H9 (cell line): ENCODE data around the gene BMP7. TPM values are rescaled to one million over a fixed set of nuclear protein-coding genes. Genes with fewer than 3 reads are reported as not detected.

Experiments
- DNase-seq: peaks from one replicate; pipeline ENCODE4 v3.0.0-alpha.2; 2017
- H2AFZ ChIP-seq: one replicate; pipeline ENCODE4 v1.6.1; 2013; ENCODE audit warnings: mild to moderate bottlenecking, low read length, control low read depth, moderate library complexity
- H2AK5ac ChIP-seq: 2 replicates; pipeline ENCODE4 v1.6.1; 2013; ENCODE audit warnings: low read length, control low read depth, mixed read lengths; ENCODE audit not compliant: insufficient read length
- H2BK120ac ChIP-seq: one replicate; pipeline ENCODE4 v1.6.1; 2013; ENCODE audit warnings: low read depth, mild to moderate bottlenecking, low read length, control low read depth, inconsistent platforms; ENCODE audit not compliant: poor library complexity, severe bottlenecking
- H2BK12ac ChIP-seq: 2 replicates; pipeline ENCODE4 v1.6.1; 2013; ENCODE audit warnings: low read length, control low read depth, mixed read lengths, low read depth; ENCODE audit not compliant: insufficient read length
- H2BK15ac ChIP-seq: 2 replicates; pipeline ENCODE4 v1.6.1; 2013; ENCODE audit warnings: low read depth, low read length, control low read depth
- H2BK20ac ChIP-seq: one replicate; pipeline ENCODE4 v1.6.1; 2013; ENCODE audit warnings: low read depth, mild to moderate bottlenecking, low read length, control low read depth, inconsistent platforms; ENCODE audit not compliant: poor library complexity, severe bottlenecking
- H2BK5ac ChIP-seq: 2 replicates; pipeline ENCODE4 v1.6.1; 2013; ENCODE audit warnings: low read length, control low read depth, mixed read lengths; ENCODE audit not compliant: insufficient read length
- H3K14ac ChIP-seq: 2 replicates; pipeline ENCODE4 v1.6.1; 2013; ENCODE audit warnings: low read length, control low read depth; ENCODE audit not compliant: insufficient read depth
- H3K18ac ChIP-seq: 2 replicates; pipeline ENCODE4 v1.6.1; 2013; ENCODE audit warnings: low read depth, mild to moderate bottlenecking, mixed read lengths, low read length, control low read depth; ENCODE audit not compliant: insufficient read length
- H3K23ac ChIP-seq: 2 replicates; pipeline ENCODE4 v1.6.1; 2013; ENCODE audit warnings: low read length, control low read depth, mixed read lengths, low read depth; ENCODE audit not compliant: insufficient read length
- H3K23me2 ChIP-seq: 2 replicates; pipeline ENCODE4 v1.6.1; 2013; ENCODE audit warnings: low read depth, mild to moderate bottlenecking, mixed read lengths, low read length, control low read depth; ENCODE audit not compliant: insufficient read length, poor library complexity, severe bottlenecking
- H3K27ac ChIP-seq: 2 replicates; pipeline ENCODE4 v1.5.1; 2013; ENCODE audit warnings: low read length, control low read depth, mixed read lengths, low read depth; ENCODE audit not compliant: insufficient read length
- H3K27me3 ChIP-seq: 2 replicates; pipeline ENCODE4 v1.6.1; 2013; ENCODE audit warnings: low read length, control low read depth, inconsistent platforms; ENCODE audit not compliant: insufficient read depth
- H3K4ac ChIP-seq: 2 replicates; pipeline ENCODE4 v1.6.1; 2013; ENCODE audit warnings: low read depth, mild to moderate bottlenecking, control low read depth, inconsistent platforms, low read length, moderate library complexity
- H3K4me1 ChIP-seq: 2 replicates; pipeline ENCODE4 v1.6.1; 2013; ENCODE audit warnings: low read length, control low read depth, inconsistent platforms; ENCODE audit not compliant: insufficient read depth
- H3K4me2 ChIP-seq: 2 replicates; pipeline ENCODE4 v1.6.1; 2013; ENCODE audit warnings: low read length, control low read depth, mixed read lengths; ENCODE audit not compliant: insufficient read length, insufficient read depth
- H3K56ac ChIP-seq: 2 replicates; pipeline ENCODE4 v1.6.1; 2013; ENCODE audit warnings: low read depth, mild to moderate bottlenecking, mixed read lengths, low read length, control low read depth; ENCODE audit not compliant: insufficient read length
- H3K79me1 ChIP-seq: 2 replicates; pipeline ENCODE4 v1.6.1; 2013; ENCODE audit warnings: low read depth, mild to moderate bottlenecking, moderate library complexity, low read length, control low read depth, inconsistent platforms; ENCODE audit not compliant: insufficient read depth, poor library complexity, severe bottlenecking
- H3K79me2 ChIP-seq: 2 replicates; pipeline ENCODE4 v1.6.1; 2013; ENCODE audit warnings: low read length, control low read depth, inconsistent platforms; ENCODE audit not compliant: insufficient read depth
- H3K9ac ChIP-seq: 2 replicates; pipeline ENCODE4 v1.6.1; 2013; ENCODE audit warnings: low read length, control low read depth, mixed read lengths; ENCODE audit not compliant: insufficient read length; ENCODE audit errors: extremely low read depth
- H3K9me3 ChIP-seq: one replicate; pipeline ENCODE4 v1.6.1; 2013; ENCODE audit warnings: low read depth, low read length, inconsistent platforms; ENCODE audit not compliant: control insufficient read depth
- H3T11ph ChIP-seq: one replicate; pipeline ENCODE4 v1.6.1; 2013; ENCODE audit warnings: mild to moderate bottlenecking, low read length, control low read depth, inconsistent platforms
- H4K20me1 ChIP-seq: one replicate; pipeline ENCODE4 v1.6.1; 2013; ENCODE audit not compliant: control insufficient read depth, insufficient read length, insufficient read depth
- H4K5ac ChIP-seq: 2 replicates; pipeline ENCODE4 v1.6.1; 2013; ENCODE audit warnings: low read depth, mild to moderate bottlenecking, mixed read lengths, low read length, control low read depth; ENCODE audit not compliant: insufficient read length
- H4K8ac ChIP-seq: replicated peaks from 2 replicates; pipeline ENCODE4 v1.6.1; 2013; ENCODE audit warnings: low read length, control low read depth, mixed read lengths, low read depth; ENCODE audit not compliant: insufficient read length
- H4K91ac ChIP-seq: 2 replicates; pipeline ENCODE4 v1.6.1; 2013; ENCODE audit warnings: low read depth, mild to moderate bottlenecking, moderate library complexity, mixed read lengths, low read length, control low read depth; ENCODE audit not compliant: insufficient read length
- H3K27ac Mint-ChIP-seq, 3 experiments: 2 replicates in 2 of 3; 3 replicates in 1 of 3; pipeline ENCODE4 v1.8.0; 2020 to 2021; ENCODE audit warnings: mixed read lengths in 3 of 3, mild to moderate bottlenecking in 1 of 3, moderate library complexity in 1 of 3
- H3K27me3 Mint-ChIP-seq: 2 replicates; pipeline ENCODE4 v1.8.0; 2021; ENCODE audit warnings: low read depth, mild to moderate bottlenecking, moderate library complexity, mixed read lengths
- H3K36me3 Mint-ChIP-seq, 3 experiments: 2 replicates in 2 of 3; 3 replicates in 1 of 3; pipeline ENCODE4 v1.8.0; 2020 to 2021; ENCODE audit warnings: low read depth in 3 of 3, mixed read lengths in 3 of 3; ENCODE audit not compliant: insufficient read depth in 1 of 3
- H3K4me1 Mint-ChIP-seq, 2 experiments: 2 replicates each; pipeline ENCODE4 v1.8.0; 2020; ENCODE audit warnings: mixed read lengths in 2 of 2
- H3K4me3 Mint-ChIP-seq, 2 experiments: 2 replicates in 1 of 2; 3 replicates in 1 of 2; pipeline ENCODE4 v1.8.0; 2020 to 2021; ENCODE audit warnings: mild to moderate bottlenecking in 2 of 2, mixed read lengths in 2 of 2, moderate library complexity in 1 of 2
- H3K9me3 Mint-ChIP-seq, 2 experiments: 2 replicates in 1 of 2; 3 replicates in 1 of 2; pipeline ENCODE4 v1.8.0; 2020; ENCODE audit warnings: mild to moderate bottlenecking in 2 of 2, mixed read lengths in 2 of 2, moderate library complexity in 1 of 2
- CTCF ChIP-seq: fragments of 200-600 bp; sonication (generic); conservative IDR thresholded peaks from 3 replicates; pipeline ENCODE4 v1.8.0; 2021; ENCODE audit warnings: antibody characterized with exemption, mild to moderate bottlenecking
- WGBS: extraction: QIAGEN DNeasy Blood & Tissue Kit; methylation state at CpG from one replicate; pipeline ENCODE4 v1.1.7; 2013; ENCODE audit warnings: missing lambda C conversion rate, low lambda C conversion rate, mixed read lengths; ENCODE audit not compliant: insufficient read length; ENCODE audit errors: extremely low coverage; 5-methylcytosine and 5-hydroxymethylcytosine counted together
- total RNA-seq: library from RNA; stranded (reverse); gene quantifications from 2 replicates; pipeline ENCODE4 v1.2.1, GENCODE V29; 2021

Gene BMP7
- total RNA-seq, 1 experiment from 2014 or later, result 17.7 TPM

DNA sequence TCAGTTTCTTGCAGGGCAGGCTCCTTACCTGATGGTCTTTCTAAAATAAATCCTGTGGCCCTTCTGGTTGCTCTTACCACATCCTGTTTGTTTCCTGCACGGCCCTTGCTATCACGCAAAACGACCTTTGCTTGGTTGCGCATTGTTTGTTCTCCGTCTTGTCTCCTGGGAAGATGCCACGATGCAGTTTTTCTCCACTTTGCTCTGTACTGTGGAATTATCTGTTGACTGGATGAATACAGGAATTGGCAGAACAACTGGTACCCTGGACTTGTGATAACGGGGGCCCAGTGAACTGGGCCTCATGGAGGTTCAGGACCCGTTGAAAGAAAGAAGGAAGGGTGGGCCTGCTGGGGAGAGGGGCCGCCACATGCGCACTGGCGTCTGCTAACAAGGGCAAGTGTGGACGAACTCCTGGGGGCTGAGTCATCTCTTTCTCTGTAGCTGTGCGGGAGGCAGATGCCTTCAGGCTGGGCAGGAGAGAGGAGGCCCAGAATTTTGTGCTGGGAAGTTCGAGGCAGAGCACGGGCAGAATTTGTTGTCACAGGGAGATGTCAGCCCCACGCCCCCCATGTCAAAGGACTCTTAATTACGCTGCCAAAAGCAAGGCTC lies 139.9 kb downstream of the BMP7 start:
- H2BK120ac ChIP-seq, result no peak overlapping the region
- H3K27me3 ChIP-seq, result no peaks in the 10 kb centered on the region
- H3K14ac ChIP-seq, result no peak overlapping the region
- no peak overlapping the region for H3K4ac ChIP-seq
- H3K9me3 ChIP-seq, result no peaks in the 10 kb centered on the region
- no peak overlapping the region for H3K18ac ChIP-seq
- no peak overlapping the region for H2BK12ac ChIP-seq
- no peaks in the 10 kb centered on the region for H3K9me3 Mint-ChIP-seq
- H4K20me1 ChIP-seq, result no peaks in the 10 kb centered on the region
- H3K4me1 Mint-ChIP-seq, result peaks cover 26 to 50% of the 10 kb centered on the region in 2 experiments
- no peak overlapping the region for H3K27ac ChIP-seq
- H3K4me1 ChIP-seq, result peaks cover 2% of the 10 kb centered on the region; the same call in 1 of the 2 replicates
- no peak for DNase-seq
- H2BK5ac ChIP-seq, result no peak overlapping the region
- H3K4me2 ChIP-seq, result no peak overlapping the region
- no peaks in the 10 kb centered on the region for H3K79me1 ChIP-seq
- H2BK20ac ChIP-seq, result no peak overlapping the region
- no peaks in the 10 kb centered on the region for H3K79me2 ChIP-seq
- TF ChIP-seq CTCF, result no peak
- no peak overlapping the region for H4K91ac ChIP-seq
- no CpG with 5 or more reads among the region's 17 CpGs for WGBS
- no peak overlapping the region for H3K4me3 Mint-ChIP-seq
- H4K5ac ChIP-seq, result no peak overlapping the region
- no peak overlapping the region for H2AFZ ChIP-seq
- H3K27me3 Mint-ChIP-seq, result peaks cover 26% of the 10 kb centered on the region
- H3K9ac ChIP-seq, result no peak overlapping the region
- H2BK15ac ChIP-seq, result no peak overlapping the region
- H3K23ac ChIP-seq, result no peak overlapping the region
- no peaks in the 10 kb centered on the region for H3K23me2 ChIP-seq
- no peak overlapping the region for H4K8ac ChIP-seq
- H2AK5ac ChIP-seq, result no peak overlapping the region
- no peak overlapping the region; a peak in 1 of 7 replicates for H3K27ac Mint-ChIP-seq
- H3K36me3 Mint-ChIP-seq, result no peaks in the 10 kb centered on the region; a peak in 1 of 7 replicates
- no peak overlapping the region for H3K56ac ChIP-seq
- no peak overlapping the region for H3T11ph ChIP-seq
